Bronchial epithelial cell (primary cell): ENCODE data around the gene RSPRY1. TPM values are rescaled to one million over a fixed set of nuclear protein-coding genes. Genes with fewer than 3 reads are reported as not detected.

Experiments used
- DNase-seq: peaks from one replicate; pipeline ENCODE4 v3.0.0-alpha.2; 2010; ENCODE audit warnings: low read depth
- FAIRE-seq: peaks from 2 replicates; lab custom pipeline; 2011; peaks lifted over from hg19 to GRCh38; lab: Jason Lieb, UNC
- H3K27me3 ChIP-seq: 2 replicates; pipeline ENCODE4 v1.5.1; 2011; ENCODE audit warnings: low read length; ENCODE audit not compliant: control insufficient read depth, insufficient read depth
- H3K36me3 ChIP-seq: 2 replicates; pipeline ENCODE4 v1.5.1; 2011; ENCODE audit warnings: low read length; ENCODE audit not compliant: control insufficient read depth, insufficient read depth
- H3K4me3 ChIP-seq: 2 replicates; pipeline ENCODE4 v1.5.1; 2011; ENCODE audit warnings: mild to moderate bottlenecking, low read depth, low read length, control low read depth
- total RNA-seq: library from RNA; depleted of rRNA; stranded (reverse); fragments of >200 nt; gene quantifications from 2 replicates; pipeline ENCODE4 v1.2.1, GENCODE V29; 2014
- TF ChIP-seq, protein P1 (sequence below): IDR thresholded peaks from 2 replicates; pipeline ENCODE4 v1.5.1; 2011; ENCODE audit warnings: mild to moderate bottlenecking, moderate library complexity, low read length, control low read depth, inconsistent platforms; ENCODE audit not compliant: insufficient read depth, severe bottlenecking

Gene RSPRY1
- total RNA-seq, 1 donor from 2014 or later, result 38.7 TPM

DNA sequence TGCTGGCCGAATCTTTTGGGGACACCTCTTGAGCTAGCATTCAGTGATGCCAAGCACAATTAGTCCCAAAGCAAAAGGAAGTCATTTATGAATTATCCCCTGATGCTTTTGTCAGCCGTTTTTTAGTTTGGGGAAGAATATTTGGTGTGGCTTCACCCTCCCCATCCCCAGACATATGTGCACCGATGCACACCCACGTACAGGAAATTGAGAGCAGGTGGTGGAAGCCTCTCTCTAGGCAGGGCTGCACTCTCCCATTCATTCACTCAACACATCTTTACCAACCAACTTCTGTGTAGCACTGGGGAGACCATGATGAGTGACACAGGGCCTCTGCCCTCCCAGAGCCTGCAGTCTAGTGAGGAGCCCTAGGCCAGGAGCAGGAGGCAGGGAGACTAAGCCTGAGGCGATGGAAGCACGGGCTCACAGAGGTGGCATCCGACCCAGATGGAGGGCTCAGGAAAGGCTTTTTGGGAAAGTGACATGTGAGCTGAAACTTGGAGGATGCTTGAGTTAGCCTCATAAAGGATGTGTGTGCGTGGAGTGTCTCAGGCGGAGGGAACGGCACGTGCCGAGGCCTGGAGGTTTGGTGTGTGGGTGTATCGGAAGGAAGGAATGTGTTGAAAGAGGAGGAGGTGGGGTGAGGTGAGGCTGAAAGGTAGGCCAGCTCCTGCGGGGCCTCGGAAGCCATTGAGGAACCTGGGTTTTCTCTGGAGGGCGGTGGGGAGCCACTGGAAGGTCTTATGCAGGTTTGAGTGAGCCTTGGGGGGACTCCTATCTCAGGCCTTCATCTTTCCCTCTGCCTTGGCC, 44.1 kb upstream of the RSPRY1 start:
- FAIRE-seq (no peak), DNase-seq (peak; percentile 23)
- Histone ChIP-seq H3K4me3 (no peak overlapping the region), H3K36me3 (no peaks in the 10 kb centered on the region), H3K27me3 (no peaks in the 10 kb centered on the region)
- TF ChIP-seq, protein P1, sequence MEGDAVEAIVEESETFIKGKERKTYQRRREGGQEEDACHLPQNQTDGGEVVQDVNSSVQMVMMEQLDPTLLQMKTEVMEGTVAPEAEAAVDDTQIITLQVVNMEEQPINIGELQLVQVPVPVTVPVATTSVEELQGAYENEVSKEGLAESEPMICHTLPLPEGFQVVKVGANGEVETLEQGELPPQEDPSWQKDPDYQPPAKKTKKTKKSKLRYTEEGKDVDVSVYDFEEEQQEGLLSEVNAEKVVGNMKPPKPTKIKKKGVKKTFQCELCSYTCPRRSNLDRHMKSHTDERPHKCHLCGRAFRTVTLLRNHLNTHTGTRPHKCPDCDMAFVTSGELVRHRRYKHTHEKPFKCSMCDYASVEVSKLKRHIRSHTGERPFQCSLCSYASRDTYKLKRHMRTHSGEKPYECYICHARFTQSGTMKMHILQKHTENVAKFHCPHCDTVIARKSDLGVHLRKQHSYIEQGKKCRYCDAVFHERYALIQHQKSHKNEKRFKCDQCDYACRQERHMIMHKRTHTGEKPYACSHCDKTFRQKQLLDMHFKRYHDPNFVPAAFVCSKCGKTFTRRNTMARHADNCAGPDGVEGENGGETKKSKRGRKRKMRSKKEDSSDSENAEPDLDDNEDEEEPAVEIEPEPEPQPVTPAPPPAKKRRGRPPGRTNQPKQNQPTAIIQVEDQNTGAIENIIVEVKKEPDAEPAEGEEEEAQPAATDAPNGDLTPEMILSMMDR, result no peak

DNA sequence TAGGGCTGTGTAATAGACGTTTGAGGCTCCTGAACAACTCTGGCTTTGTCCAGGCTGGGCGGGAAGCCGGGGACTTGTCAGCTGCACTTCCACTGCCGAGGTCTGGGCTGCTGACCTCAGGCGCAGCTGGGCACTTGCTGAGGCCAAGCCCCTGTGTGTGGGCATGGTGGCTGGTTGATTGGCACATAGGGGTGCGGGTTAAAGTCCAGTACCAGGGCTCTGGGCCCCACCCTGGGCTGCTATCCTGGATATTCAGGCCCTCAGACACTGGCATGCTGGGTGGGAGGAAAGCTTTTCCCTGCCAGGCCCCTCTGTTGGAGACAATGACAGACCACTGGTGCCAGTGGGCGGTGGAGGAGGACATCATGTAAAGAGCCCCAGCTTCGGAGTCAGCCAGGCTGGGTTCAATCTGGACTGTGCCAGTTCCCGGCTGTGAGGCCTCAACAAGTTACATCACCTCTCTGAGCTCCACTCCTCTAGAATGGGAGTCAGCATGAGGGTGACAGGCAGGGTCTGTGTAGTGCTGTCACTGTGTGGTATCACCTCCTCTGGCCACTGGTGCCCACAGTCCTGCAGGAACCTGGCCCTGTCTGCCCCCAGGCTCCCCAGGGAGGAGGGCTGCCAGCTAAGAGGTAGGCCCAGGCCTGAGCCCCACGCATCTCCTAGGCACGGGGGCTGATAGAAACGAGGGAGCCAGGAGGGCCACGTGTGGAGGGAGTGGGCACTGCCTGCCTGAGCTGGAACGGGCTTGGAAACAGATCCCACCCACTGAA, 42.8 kb upstream of the RSPRY1 start:
- Histone ChIP-seq H3K27me3 (no peaks in the 10 kb centered on the region), H3K4me3 (no peak overlapping the region), H3K36me3 (no peaks in the 10 kb centered on the region)
- TF ChIP-seq, protein P1, result no peak
- FAIRE-seq (no peak), DNase-seq (no peak)

DNA sequence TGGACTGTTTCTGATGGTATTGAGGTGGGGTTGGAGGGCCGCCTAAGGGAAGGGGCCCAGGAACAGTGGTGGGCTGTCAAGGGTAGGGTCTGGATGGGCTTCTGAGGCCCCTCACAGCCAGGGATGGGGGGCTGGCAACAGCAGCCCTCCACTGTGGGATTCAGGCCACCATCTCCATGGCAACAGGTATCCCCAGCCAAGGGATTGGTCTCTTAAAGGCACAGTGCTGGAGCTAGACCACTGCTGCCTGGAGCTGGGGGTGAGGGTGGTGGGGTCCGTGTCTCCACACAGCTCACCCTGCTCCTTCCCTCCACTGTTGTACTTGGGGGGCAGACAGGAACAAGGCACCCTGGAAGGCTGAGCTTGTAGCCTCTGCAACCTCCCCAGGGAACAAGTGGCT, 42.1 kb upstream of the RSPRY1 start:
- TF ChIP-seq, protein P1, result no peak
- Histone ChIP-seq H3K36me3 (no peaks in the 10 kb centered on the region), H3K4me3 (no peak overlapping the region), H3K27me3 (no peaks in the 10 kb centered on the region)
- peak; percentile 23 for FAIRE-seq
- no peak for DNase-seq

DNA sequence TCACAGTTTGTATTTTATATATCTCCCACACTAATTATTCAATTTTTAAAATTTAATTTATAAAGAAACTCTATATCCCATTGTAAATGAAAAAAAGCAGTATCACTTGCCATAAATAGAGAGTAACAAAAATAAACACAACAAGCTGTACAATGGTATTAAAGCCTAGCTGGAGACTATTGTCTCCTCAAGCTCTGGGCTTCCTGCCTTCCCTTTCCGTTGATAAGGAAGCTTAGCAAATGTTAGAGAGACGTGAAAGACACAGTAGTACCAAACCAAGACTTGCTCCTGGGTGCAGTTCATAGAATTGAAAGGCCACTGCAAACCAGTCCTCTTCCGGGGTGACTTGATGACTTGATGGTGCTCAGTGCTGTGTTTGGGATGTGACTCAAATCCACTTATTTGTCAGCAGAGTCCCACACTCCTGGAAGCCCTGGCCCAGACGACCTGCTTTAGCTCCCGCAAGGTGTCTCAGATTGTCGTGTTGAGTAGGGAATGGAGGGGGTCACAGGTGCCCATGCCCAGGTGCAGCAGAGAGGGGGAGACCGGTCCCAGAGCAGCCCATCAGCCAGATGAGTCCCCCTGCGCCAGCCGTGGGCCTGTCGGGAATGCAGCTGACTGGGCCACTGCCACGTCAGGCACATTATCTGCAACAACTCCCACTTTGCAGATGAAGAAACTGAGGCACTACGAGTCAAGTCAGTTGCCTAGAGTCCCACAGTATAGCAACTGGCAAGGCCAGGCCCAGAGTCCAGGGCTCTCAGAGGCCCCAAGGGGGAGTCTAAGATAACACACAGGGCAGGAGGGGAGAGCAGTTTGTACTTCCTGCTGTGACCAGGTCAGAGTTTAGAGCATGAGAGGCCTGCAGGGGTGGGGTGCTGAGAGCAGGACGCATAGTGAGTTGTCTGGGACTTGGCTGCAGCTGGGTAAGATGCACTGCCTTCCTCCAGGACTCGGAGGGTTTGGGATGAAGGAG, 40.8 kb upstream of the RSPRY1 start:
- TF ChIP-seq, protein P1, result no peak
- no peak for DNase-seq
- FAIRE-seq, result peak; percentile 13

DNA sequence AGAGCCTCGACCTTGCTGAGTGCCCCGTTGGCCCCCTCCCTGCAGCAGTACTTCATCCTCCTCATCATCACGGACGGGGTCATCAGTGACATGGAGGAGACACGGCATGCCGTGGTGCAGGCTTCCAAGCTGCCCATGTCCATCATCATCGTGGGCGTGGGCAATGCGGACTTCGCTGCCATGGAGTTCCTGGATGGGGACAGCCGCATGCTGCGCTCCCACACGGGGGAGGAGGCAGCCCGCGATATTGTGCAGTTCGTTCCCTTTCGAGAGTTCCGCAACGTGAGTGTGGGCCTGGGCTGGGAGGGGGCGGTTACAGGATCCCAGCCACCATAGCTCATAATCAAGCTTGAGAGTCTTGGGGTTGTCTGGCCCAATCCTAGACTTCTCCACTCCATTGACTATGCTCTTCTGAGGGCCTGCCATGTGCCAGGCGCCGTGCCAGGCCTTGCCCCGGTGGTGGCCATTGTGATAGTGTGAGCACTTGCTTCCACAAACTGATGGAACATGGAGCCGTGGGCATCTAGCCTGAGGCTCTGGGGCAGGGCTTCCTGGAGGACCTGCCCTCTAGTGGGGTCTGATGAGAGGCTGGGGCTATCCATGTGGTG, 40.0 kb upstream of the RSPRY1 start:
- FAIRE-seq, result no peak
- TF ChIP-seq, protein P1, result no peak
- no peaks in the 10 kb centered on the region for H3K36me3 ChIP-seq
- no peak for DNase-seq
- no peaks in the 10 kb centered on the region for H3K27me3 ChIP-seq
- H3K4me3 ChIP-seq, result no peak overlapping the region

More for the DNA sequence above, 40.8 kb upstream of the RSPRY1 start:
- no peaks in the 10 kb centered on the region for H3K36me3 ChIP-seq
- no peak overlapping the region for H3K4me3 ChIP-seq
- no peaks in the 10 kb centered on the region for H3K27me3 ChIP-seq
